Retinal pigment epithelial cell (primary cell): ENCODE measurements around the gene CD180.

Experiments used
- DNase-seq: peaks from one replicate; pipeline ENCODE4 v3.0.0-alpha.2; 2010; ENCODE audit warnings: low read depth
- H3K4me3 ChIP-seq: 2 replicates; pipeline ENCODE4 v1.5.1; 2011; ENCODE audit warnings: mild to moderate bottlenecking, low read length, control low read depth, moderate library complexity
- CTCF ChIP-seq: conservative IDR thresholded peaks from 2 replicates; pipeline ENCODE4 v1.5.1; 2011; ENCODE audit warnings: low read depth, low read length, control low read depth, inconsistent platforms

Gene CD180

GRCh38 chr5:67203701-67204074 lies 7.1 kb upstream of the CD180 start:
- no peak for DNase-seq
- no peak overlapping the region for H3K4me3 ChIP-seq
- TF ChIP-seq CTCF = no peak

GRCh38 chr5:67202828-67203227 lies 6.2 kb upstream of the CD180 start:
- TF ChIP-seq CTCF = no peak
- DNase-seq = no peak
- no peak overlapping the region for H3K4me3 ChIP-seq

GRCh38 chr5:67201897-67202549 lies 5.4 kb upstream of the CD180 start:
- DNase-seq = no peak
- no peak for TF ChIP-seq CTCF
- no peak overlapping the region for H3K4me3 ChIP-seq

- H3K4me3 ChIP-seq = no peak overlapping the region
- no peak for TF ChIP-seq CTCF
- no peak for DNase-seq
These were observed 4.4 kb upstream of the CD180 start for GRCh38 chr5:67200809-67201562.

GRCh38 chr5:67199859-67200258 lies 3.3 kb upstream of the CD180 start:
- no peak for DNase-seq
- H3K4me3 ChIP-seq = no peak overlapping the region
- no peak for TF ChIP-seq CTCF

GRCh38 chr5:67198917-67199316 lies 2.3 kb upstream of the CD180 start:
- no peak for TF ChIP-seq CTCF
- DNase-seq = no peak
- H3K4me3 ChIP-seq = no peak overlapping the region

- TF ChIP-seq CTCF = no peak
- DNase-seq = no peak
These were observed 937 bp upstream of the CD180 start for GRCh38 chr5:67197536-67197935.

More at GRCh38 chr5:67197536-67197935, 937 bp upstream of the CD180 start:
- H3K4me3 ChIP-seq = no peak overlapping the region
